C4-2B (cell line): Measurements from ENCODE around the gene TIAM2.

Experiments used
- H3K27ac ChIP-seq: fragments of 450-650 bp; 2 replicates; pipeline ENCODE4 v1.5.1; 2017
- ZFX ChIP-seq: fragments of 450-650 bp; IDR thresholded peaks from 2 replicates; pipeline ENCODE4 v1.6.1; 2017
- TF ChIP-seq, protein P1 (sequence below): fragments of 450-650 bp; conservative IDR thresholded peaks from 2 replicates; pipeline ENCODE4 v1.5.1; 2017; ENCODE audit warnings: mild to moderate bottlenecking

The TIAM2 gene

DNA sequence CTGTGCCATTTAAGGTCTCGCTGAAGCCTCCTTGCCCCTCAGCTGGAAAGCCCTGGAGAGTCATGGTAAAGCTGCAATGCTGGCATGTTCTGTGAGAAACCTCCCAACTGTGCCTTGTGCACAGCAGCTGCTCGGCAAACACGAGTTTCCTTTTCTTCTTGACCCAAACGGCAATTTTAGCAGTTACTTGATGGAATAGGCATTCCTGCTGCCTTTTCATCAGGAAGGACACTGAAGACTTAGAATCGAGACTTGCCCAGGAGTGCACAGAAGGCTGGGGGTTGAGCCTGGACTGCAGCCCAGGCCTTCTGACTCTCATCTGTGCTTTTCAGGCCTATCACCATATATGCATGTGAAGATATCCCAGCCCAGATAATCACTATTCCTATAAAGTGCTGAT is 240.0 kb downstream of the TIAM2 start:
- TF ChIP-seq ZFX = no peak
- TF ChIP-seq, protein P1, sequence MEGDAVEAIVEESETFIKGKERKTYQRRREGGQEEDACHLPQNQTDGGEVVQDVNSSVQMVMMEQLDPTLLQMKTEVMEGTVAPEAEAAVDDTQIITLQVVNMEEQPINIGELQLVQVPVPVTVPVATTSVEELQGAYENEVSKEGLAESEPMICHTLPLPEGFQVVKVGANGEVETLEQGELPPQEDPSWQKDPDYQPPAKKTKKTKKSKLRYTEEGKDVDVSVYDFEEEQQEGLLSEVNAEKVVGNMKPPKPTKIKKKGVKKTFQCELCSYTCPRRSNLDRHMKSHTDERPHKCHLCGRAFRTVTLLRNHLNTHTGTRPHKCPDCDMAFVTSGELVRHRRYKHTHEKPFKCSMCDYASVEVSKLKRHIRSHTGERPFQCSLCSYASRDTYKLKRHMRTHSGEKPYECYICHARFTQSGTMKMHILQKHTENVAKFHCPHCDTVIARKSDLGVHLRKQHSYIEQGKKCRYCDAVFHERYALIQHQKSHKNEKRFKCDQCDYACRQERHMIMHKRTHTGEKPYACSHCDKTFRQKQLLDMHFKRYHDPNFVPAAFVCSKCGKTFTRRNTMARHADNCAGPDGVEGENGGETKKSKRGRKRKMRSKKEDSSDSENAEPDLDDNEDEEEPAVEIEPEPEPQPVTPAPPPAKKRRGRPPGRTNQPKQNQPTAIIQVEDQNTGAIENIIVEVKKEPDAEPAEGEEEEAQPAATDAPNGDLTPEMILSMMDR = no peak
- no peak overlapping the region for H3K27ac ChIP-seq

DNA sequence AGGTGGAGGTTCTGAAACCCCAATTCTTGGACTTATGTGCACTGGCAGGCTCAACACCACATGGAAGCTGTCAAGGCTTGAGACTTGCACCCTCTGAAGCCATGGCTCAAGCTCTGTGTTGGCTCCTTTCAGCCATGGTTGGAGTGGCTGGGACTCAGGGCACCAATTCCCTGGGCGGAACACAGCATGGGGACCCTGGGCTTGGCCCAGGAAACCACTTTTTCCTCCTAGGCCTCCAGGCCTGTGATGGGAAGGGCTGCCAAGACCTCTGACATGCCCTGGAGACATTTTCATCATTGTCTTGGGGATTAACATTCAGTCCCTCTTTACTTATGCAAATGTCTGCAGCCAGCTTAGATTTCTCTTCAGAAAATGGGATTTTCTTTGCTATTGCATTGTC is 242.5 kb downstream of the TIAM2 start:
- TF ChIP-seq, protein P1 = no peak
- no peak for TF ChIP-seq ZFX
- H3K27ac ChIP-seq = no peak overlapping the region

DNA sequence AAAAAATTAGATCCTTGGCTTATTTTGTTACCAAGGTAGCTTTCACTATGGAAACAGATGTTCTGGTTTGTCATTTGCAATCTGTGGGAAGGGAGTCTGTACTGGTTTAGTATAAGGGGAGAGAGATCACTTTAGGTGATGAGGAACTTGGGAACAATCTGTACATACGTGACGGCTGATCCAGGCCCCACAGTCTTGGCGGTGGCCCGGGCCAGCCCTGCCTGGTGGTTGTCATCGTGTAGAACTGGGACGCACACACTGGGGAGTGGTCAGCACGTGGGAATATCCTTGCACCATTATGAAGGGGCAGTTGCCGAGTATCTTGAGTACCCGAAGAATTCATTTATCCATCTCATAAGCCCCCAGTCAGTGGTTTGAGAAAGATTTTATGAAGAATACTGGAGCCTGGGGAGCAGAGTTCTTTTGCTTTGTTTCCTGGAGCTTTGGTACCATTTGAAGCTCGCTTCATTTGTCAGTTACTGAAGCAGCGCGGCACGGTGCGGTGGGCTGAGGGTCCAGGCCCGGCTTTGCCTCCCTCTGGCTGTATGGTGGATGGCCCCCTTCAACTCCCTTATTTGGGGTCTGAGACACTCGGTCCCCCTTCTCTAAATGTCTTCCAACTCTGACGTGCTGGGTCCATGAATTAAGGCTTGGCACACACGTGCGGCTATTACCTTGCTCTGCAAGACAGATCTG is 245.9 kb downstream of the TIAM2 start:
- TF ChIP-seq, protein P1 = no peak
- TF ChIP-seq ZFX = no peak
- no peak overlapping the region for H3K27ac ChIP-seq

DNA sequence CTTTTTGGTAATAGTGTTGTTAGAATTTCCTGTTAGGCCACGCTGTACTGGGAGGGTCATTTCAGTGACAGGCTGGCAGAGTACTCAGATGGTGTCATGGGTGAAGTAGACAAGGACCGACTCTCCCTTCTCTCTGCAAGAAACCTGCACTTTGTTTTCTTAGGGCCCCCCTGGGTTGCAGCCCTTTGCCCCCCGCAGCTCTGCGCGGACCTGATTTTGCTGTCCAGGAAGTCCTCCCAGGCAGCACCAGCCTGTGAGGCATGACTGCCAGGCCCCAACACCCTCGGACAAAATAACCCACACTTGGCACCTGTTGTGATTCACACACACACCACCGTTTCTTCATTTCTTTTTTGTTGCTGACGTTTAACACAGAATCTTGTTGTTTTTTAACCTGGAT is 246.9 kb downstream of the TIAM2 start:
- no peak for TF ChIP-seq ZFX
- TF ChIP-seq, protein P1 = no peak
- no peak overlapping the region for H3K27ac ChIP-seq

DNA sequence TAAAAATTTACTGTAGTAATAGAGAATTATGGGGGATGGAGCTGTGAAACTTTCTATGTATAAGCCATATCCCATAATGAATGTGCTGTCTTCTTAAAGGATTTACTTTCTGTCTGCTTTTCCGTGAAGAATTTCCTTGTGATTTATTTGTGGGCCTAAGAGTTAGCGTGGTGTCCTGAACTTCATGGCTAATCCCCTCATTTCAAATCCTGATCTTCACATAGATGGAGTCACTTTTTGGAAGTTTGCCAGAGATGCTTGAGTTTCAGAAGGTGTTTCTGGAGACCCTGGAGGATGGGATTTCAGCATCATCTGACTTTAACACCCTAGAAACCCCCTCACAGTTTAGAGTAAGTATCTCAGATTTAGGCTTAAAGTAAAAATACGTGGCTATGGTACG is 249.3 kb downstream of the TIAM2 start:
- TF ChIP-seq ZFX = no peak
- TF ChIP-seq, protein P1 = no peak
- no peak overlapping the region for H3K27ac ChIP-seq

DNA sequence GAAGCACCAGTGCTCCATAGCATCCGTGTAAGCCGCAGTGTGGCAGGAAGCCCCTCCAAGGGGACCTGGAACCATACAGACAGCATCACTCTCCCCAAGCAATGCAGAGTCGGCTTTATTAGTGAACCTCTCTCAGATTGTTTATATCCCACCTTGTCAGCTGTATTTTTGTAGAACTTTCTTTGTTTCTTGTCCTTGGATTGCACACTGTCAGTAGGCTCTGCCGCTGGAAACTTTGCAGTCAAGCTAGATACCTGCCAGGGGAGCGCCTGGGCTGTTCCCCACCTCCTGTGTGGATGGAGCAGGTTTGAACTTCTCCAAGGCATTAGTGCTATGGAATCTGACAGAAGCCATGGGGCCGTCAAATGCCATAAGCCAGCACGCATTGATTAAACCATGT is 250.1 kb downstream of the TIAM2 start:
- no peak overlapping the region for H3K27ac ChIP-seq
- TF ChIP-seq ZFX = no peak
- TF ChIP-seq, protein P1 = no peak

DNA sequence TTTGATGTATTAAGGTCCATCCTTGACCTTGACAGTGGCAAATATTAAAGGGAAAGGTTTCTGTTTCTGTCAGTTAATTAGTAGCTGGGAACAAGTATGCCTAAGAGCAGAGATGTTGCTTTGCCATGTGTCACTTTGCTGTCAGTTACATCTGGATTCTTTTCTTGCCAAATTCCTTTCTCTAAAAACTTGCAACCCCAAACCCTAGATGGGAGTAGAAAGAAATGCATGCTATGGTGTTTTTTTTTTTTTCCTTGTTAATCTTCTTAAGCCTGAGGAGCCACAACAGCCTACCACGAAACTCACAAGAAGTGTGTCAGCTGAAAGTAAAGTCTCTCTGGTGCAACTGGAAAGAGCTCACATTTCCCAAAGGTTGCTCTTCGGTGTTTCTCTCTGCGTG is 250.7 kb downstream of the TIAM2 start:
- no peak overlapping the region for H3K27ac ChIP-seq
- TF ChIP-seq, protein P1 = no peak
- TF ChIP-seq ZFX = no peak
